ENCODE measurements around the gene ZNF296.
"Not testable (repeated sequence)": the region's sequence is repeated elsewhere in the genome, so short reads cannot be mapped to it uniquely, and the experiment has no call there.

Gene ZNF296

GRCh38 chr19:45076029-45076850 is at the start of gene ZNF296:
TSS of gene ZNF296 (minus strand) at chr19:45076478. CDS start at chr19:45076373, 105 bp downstream.
- peak; percentile 87 for DNase-seq (ENCODE audit: low spot score)

- DNase-seq (ENCODE audit: low spot score): no peak
Observed at GRCh38 chr19:45125360-45125759, 49.1 kb upstream of the ZNF296 start.

GRCh38 chr19:45124021-45124420 is 47.7 kb upstream of the ZNF296 start:
- no peak for DNase-seq (ENCODE audit: low spot score)

GRCh38 chr19:45123440-45123850 is 47.2 kb upstream of the ZNF296 start:
- no peak for DNase-seq (ENCODE audit: low spot score)

GRCh38 chr19:45122832-45123231 is 46.6 kb upstream of the ZNF296 start:
- DNase-seq (ENCODE audit: low spot score): no peak

GRCh38 chr19:45121827-45122345 is 45.6 kb upstream of the ZNF296 start:
- DNase-seq (ENCODE audit: low spot score): no peak

GRCh38 chr19:45119582-45119981 is 43.3 kb upstream of the ZNF296 start:
- no peak for DNase-seq (ENCODE audit: low spot score)

GRCh38 chr19:45118591-45119355 is 42.5 kb upstream of the ZNF296 start:
- DNase-seq (ENCODE audit: low spot score): not testable (repeated sequence)

- no peak for DNase-seq (ENCODE audit: low spot score)
Observed at GRCh38 chr19:45118106-45118505, 41.8 kb upstream of the ZNF296 start.

GRCh38 chr19:45117671-45118070 is 41.4 kb upstream of the ZNF296 start:
- no peak for DNase-seq (ENCODE audit: low spot score)

- no peak for DNase-seq (ENCODE audit: low spot score)
Observed at GRCh38 chr19:45117167-45117594, 40.9 kb upstream of the ZNF296 start.

GRCh38 chr19:45115809-45116615 is 39.7 kb upstream of the ZNF296 start:
- DNase-seq (ENCODE audit: low spot score): no peak

- DNase-seq (ENCODE audit: low spot score): no peak
Observed at GRCh38 chr19:45114116-45114515, 37.8 kb upstream of the ZNF296 start.

- no peak for DNase-seq (ENCODE audit: low spot score)
Observed at GRCh38 chr19:45113628-45114027, 37.4 kb upstream of the ZNF296 start.

- DNase-seq (ENCODE audit: low spot score): no peak
Observed at GRCh38 chr19:45112111-45112827, 36.0 kb upstream of the ZNF296 start.

- DNase-seq (ENCODE audit: low spot score): no peak
Observed at GRCh38 chr19:45110851-45111266, 34.6 kb upstream of the ZNF296 start.

GRCh38 chr19:45107621-45108150 is 31.4 kb upstream of the ZNF296 start:
- DNase-seq (ENCODE audit: low spot score): no peak

GRCh38 chr19:45106363-45106762 is 30.1 kb upstream of the ZNF296 start:
- DNase-seq (ENCODE audit: low spot score): not testable (repeated sequence)

- no peak for DNase-seq (ENCODE audit: low spot score)
Observed at GRCh38 chr19:45104658-45105349, 28.5 kb upstream of the ZNF296 start.

- no peak for DNase-seq (ENCODE audit: low spot score)
Observed at GRCh38 chr19:45103508-45104319, 27.4 kb upstream of the ZNF296 start.
